HCEC 1CT (cell line): ENCODE data around the gene CRTAC1.
"Not testable (repeated sequence)": the region's sequence is repeated elsewhere in the genome, so short reads cannot be mapped to it uniquely, and the experiment has no call there.

Experiments used
- DNase-seq: peaks from one replicate; pipeline ENCODE4 v3.0.0-alpha.2; 2017

Gene CRTAC1

GRCh38 chr10:97865488-97865887 lies 164.9 kb downstream of the CRTAC1 start:
- no peak for DNase-seq

DNA sequence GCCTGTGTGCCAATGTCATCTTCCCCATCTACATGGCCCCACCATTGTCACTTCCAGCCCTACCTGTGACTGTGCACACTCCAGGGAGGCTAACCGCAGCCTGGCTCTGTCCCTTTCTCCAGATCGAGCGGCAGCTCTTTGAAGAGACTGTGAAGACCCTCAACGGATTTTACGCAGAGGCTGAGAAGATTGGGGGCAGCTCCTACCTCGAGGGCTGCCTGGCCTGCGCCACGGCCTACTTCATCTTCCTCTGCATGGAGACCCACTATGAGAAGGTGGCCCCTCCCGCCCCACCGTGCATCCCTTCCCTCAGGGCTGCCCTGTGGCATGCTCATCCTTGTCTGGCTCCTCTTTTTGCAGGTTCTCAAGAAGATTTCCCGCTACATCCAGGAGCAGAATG lies 166.6 kb downstream of the CRTAC1 start:
- DNase-seq: no peak

DNA sequence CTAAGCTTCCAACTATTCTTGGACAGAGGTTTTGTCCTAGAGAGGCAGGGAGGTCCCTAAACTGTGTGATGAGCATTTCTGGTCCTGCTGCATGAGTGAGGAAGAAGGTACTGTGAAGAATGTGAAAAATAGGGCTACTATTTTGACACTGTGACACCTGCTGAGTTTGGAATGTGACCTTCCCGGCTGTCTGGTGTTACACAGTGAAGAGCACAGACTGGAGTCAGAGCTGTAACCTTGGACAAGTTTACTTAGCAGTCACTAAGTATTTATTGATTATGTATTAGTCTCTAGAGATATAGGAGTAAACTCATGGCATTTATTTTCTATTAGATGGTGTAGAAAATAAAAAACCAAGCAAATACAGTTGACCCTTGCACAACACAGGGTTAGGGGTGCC lies 168.5 kb downstream of the CRTAC1 start:
- DNase-seq: no peak

DNA sequence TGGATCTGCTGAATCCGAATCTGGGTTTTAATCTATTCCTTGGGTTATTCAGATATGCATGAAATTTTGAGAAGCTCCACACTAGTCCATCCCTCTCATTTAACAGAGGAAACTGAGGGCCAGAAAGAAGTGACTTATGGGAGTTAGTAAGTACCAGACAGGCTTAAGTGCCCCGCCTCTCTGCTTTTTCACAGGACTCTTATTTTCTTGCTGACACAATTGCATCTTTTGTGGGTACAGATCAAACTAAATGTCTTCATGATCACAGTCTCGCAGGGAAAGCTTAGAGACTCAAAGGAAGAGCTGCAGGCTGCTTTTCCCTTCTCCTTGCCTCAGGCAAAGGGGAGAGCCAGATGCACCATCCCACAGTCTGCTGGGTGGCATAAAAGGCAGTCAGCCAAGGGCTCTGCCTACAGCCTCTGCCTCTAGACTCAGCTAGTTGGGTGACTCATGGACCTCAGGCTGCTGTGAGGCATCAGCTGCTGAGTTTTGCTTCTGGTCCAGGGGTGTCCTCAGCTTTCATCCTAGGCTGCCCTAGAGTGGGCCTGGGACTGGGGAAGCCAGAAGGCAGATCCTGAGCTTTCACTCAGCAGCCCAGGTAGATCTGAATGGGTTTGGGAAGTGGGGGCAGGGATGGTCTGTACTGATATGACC lies 169.2 kb downstream of the CRTAC1 start:
- peak; percentile 69 for DNase-seq

DNA sequence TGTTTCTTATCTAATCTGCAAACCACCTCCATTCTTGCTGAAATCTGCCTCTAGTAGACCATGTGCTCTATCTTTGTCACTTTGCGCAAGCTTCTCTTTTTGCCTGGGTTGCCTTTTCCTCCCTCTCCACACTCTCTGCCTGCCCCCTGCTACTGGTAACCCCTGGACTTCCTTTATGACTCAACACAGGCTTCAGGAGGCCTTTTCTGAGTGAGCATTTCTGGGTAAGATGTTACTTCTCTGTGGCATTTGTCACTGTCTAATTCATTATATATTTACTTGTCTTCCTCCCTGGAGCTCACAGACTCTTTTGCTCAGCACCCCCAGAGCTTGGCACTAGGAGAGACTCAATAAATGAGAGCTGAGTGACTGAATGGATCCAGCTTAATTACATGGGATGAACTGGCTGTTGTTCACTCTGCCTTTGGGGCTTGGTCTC lies 172.4 kb downstream of the CRTAC1 start:
- peak; percentile 34 for DNase-seq

- no peak for DNase-seq
Measured at GRCh38 chr10:97854743-97855142, 175.7 kb downstream of the CRTAC1 start.

- no peak for DNase-seq
Measured at GRCh38 chr10:97852840-97853405, 177.5 kb downstream of the CRTAC1 start.

- DNase-seq: no peak
Measured at GRCh38 chr10:97852277-97852676, 178.1 kb downstream of the CRTAC1 start.

DNA sequence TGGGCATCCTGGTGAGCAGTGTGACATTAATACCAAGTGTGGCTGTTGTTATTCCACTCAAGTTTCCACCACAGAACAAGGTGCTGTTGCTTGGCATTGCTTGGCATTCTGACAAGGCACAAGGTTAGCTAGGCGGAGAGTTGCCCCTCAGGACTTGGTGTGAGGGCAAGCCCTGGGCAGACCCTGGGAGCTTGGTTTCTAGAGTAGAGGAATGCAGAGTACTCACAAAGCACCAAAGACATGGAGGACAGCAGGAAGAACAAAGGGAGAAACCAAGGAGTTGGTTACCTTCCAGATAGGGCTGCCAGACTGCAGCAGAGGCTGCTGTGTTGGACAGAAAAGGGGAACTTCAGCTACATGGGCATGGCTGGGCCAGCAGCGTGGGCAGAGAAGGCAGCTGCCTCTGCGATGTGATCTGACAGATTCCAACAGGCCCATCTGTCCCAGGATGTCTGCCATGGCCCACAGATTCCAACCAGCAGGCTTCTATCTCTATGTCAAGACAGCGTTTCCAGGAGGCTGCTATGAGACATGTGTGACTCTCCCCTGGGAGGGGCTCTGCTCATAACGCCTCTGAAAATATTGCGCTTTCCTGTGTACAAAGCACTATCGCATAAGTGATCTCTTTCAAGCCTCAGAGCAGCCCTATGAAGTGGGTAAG lies 178.9 kb downstream of the CRTAC1 start:
- no peak for DNase-seq

GRCh38 chr10:97850446-97850845 lies 180.0 kb downstream of the CRTAC1 start:
- no peak for DNase-seq

GRCh38 chr10:97849687-97850402 lies 180.6 kb downstream of the CRTAC1 start, which contains the start of gene GOLGA7B:
TSS of gene GOLGA7B (plus strand) at chr10:97849843. CDS start at chr10:97850304, 461 bp downstream.
- no peak for DNase-seq

GRCh38 chr10:97849103-97849686 lies 181.2 kb downstream of the CRTAC1 start:
- DNase-seq: no peak

DNA sequence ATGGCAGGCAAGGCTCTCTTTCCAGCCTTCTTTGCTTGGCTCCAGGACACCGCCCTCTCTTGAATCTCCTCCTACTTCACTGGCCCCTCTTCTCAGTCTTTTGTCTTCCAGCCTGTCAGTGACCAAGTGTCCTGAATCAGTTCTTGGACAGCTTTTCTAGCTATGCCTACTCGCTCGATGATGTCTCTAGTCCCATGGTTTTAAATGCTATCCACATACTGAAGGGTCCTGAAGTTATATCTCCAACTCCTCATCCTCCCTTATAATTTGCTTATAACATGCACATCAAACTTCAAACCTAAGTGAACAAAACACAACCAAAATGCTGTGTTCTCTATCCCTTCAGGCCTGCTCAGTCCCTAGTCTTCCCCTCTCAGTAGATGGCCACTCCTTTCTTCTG lies 185.7 kb downstream of the CRTAC1 start:
- DNase-seq: no peak

- not testable (repeated sequence) for DNase-seq
Measured at GRCh38 chr10:97843972-97844371, 186.4 kb downstream of the CRTAC1 start.

DNA sequence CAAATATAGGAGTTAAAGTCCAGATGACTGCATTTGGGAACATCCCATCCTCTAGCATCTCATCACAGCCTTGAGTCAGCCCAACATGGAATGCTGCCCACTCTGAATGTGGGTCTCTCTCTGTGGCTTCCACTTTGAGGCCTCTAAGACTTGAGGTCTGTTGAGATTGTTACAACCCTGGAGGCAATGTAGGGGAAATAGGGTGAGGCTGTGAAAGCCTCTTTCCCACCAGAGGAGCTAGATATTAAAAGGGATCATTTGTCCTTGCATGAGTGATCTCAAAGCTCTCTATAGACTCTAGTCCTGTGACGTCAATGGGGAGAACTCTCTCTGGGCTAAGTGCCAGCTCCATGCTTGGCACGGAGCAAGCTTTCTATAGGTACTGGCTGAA lies 187.1 kb downstream of the CRTAC1 start:
- DNase-seq: peak; percentile 42

- no peak for DNase-seq
Measured at GRCh38 chr10:97842656-97843280, 187.7 kb downstream of the CRTAC1 start.

- DNase-seq: not testable (repeated sequence)
Measured at GRCh38 chr10:97842114-97842513, 188.3 kb downstream of the CRTAC1 start.

- DNase-seq: not testable (repeated sequence)
Measured at GRCh38 chr10:97841166-97841565, 189.3 kb downstream of the CRTAC1 start.

GRCh38 chr10:97838091-97838490 lies 192.3 kb downstream of the CRTAC1 start:
- DNase-seq: no peak

GRCh38 chr10:97836446-97836845 lies 194.0 kb downstream of the CRTAC1 start:
- no peak for DNase-seq

DNA sequence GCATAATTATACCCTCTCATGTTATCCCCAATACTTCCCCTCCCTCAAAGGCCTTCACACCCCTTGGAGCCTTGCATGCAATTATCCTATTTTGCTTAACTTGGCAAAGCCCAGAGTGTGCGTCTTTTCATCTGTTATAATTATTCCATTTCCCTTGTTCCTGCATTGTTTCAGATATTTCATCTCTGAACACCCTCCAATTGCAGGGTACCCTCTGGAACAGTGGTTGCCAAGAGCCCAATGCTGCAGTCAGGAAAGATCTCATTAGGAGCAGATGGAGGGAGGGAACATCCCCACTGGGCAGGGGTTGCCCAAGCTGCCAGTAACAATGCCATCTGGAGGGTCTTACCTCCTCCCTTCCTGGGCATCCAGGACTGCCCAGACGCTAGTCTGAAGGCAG lies 199.2 kb downstream of the CRTAC1 start:
- DNase-seq: no peak

DNA sequence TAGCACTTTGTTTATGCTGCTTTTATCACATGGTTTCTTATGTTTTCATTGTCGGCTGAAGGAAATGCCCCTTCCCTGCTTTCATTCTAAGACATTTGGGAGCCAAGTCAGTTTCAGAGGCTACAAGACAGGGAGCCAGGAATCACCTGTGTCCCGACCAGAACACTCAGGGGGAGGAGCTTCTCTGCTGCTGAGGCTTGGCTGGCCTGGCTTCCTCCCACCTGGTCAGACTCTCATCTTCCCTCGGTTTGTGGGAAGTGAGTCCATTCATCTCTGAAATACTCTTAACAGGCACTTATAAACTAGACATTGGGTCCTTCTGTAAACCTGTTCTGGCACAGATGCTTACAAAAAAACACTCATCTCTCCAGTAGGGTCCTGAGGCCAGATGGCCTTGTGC lies 200.4 kb downstream of the CRTAC1 start:
- DNase-seq: no peak

GRCh38 chr10:97828721-97829120 lies 201.7 kb downstream of the CRTAC1 start:
- DNase-seq: no peak
